HepG2 (cell line): ENCODE data around the gene PGAP1. TPM values are rescaled to one million over a fixed set of nuclear protein-coding genes. Genes with fewer than 3 reads are reported as not detected.

Experiments
- polyA plus RNA-seq, 8 experiments: library from polyadenylated mRNA; depleted of rRNA in 3 of 8; stranded (reverse) in 7 of 8; unstranded in 1 of 8; fragments of >200 nt; fragmentation: Illumina TruSeq in 4 of 8; extraction: Trizol in 4 of 8; gene quantifications; 2 replicates each; pipeline versions ENCODE4 v1.2.1 to v1.2.3, GENCODE V29; 2011 to 2016; ENCODE audit warnings: low read depth in 4 of 8, missing spikeins in 1 of 8, mixed read lengths in 1 of 8; ENCODE audit not compliant: insufficient read depth in 1 of 8
- small RNA-seq, 3 experiments: library from RNA; depleted of rRNA; stranded (forward); fragments of <200 nt; gene quantifications; one replicate each; pipeline ENCODE3, GENCODE V24; 2012; ENCODE audit warnings: low read depth in 2 of 3, low replicate concordance in 1 of 3; ENCODE audit not compliant: insufficient read length in 3 of 3, insufficient read depth in 2 of 3
- total RNA-seq, 5 experiments: library from RNA; depleted of rRNA; stranded (reverse); fragments of >200 nt; fragmentation: Illumina TruSeq; extraction: Trizol; gene quantifications; 2 replicates each; pipeline ENCODE4 v1.2.3, GENCODE V29; 2016; ENCODE audit warnings: low read depth in 1 of 5

Gene PGAP1
- total and polyA plus RNA-seq, 2 of the 13 experiments (the other 11 are each of a cell fraction or from before 2014, with no cell fraction given) = 4.1 to 6.4 TPM

Small RNA genes within 50 kb of the gene (small RNA-seq; reads per million reads assigned to genes)
- gene AC012486.1 = 0 reads per million in 3 experiments

Other genes starting within 250 kb of the PGAP1 start
- 53.6 and 61.1 TPM in 2 replicates for gene GTF3C3, start 127.0 kb downstream of the PGAP1 start, total RNA-seq (2016; rRNA removed; fragmentation: Illumina TruSeq; extraction: Trizol)
- gene GTF3C3, start 127.0 kb downstream of the PGAP1 start, polyA plus RNA-seq (2011; rRNA removed) = 42.6 and 43.7 TPM in 2 replicates
- gene C2orf66, start 117.4 kb downstream of the PGAP1 start, total RNA-seq (2016; rRNA removed; fragmentation: Illumina TruSeq; extraction: Trizol) = not detected in 2 replicates
- gene C2orf66, start 117.4 kb downstream of the PGAP1 start, polyA plus RNA-seq (2011; rRNA removed) = 0.05 and 0.07 TPM in 2 replicates